Measurements from ENCODE around the gene F7. TPM values are rescaled to one million over a fixed set of nuclear protein-coding genes. Genes with fewer than 3 reads are reported as not detected.

The F7 gene
- total and polyA plus RNA-seq, 9 of the 15 experiments (the other 6 are each of a cell fraction or from before 2014, with no cell fraction given) = not detected

GRCh38 chr13:113123226-113124201 is 17.9 kb downstream of the F7 start:
- 20% methylated on average over 17 of the region's 29 CpGs for WGBS (ENCODE audit: insufficient coverage, low coverage, missing lambda C conversion rate)
- POLR2A ChIA-PET = no interaction called here
- in situ Hi-C loops (cut with MboI) = no loop called here
- no peak for FAIRE-seq
- peak; percentile 23 to 58 (median 40) for DNase-seq (ENCODE audit: extremely low read depth in 1 of 4, low spot score in 3 of 4)
- no peaks in the 10 kb centered on the region for H4K20me1 ChIP-seq (replicated peaks; ENCODE audit: control insufficient read depth, insufficient read depth, low read length)
- TF ChIP-seq CTCFL (IDR thresholded peaks at IDR 0.05; ENCODE audit: borderline replicate concordance, insufficient read depth, low read depth, low read length, poor library complexity, severe bottlenecking) (peak; percentile 76), SAFB (IDR thresholded peaks at IDR 0.05; ENCODE audit: borderline replicate concordance, low read depth, low read length) (peak; percentile 70; the same call in 1 of the 2 replicates), NBN (IDR thresholded peaks at IDR 0.05; ENCODE audit: low read depth) (no peak), SMC3 (conservative IDR thresholded peaks at IDR 0.05; ENCODE audit: insufficient read depth, low read depth, low read length) (no peak), CTCF (IDR thresholded peaks at IDR 0.05 in 2 of 3, conservative IDR thresholded peaks at IDR 0.05 in 1 of 3; ENCODE audit: insufficient read depth in 2 of 3, low read depth in 1 of 3, low read length in 3 of 3) (peak in 2 of 3 experiments; percentile 16 to 34; a peak in 2 of 6 replicates), EGR1 (conservative IDR thresholded peaks at IDR 0.05) (peak; percentile 66), FOXP4 (CRISPR knock-in tag; IDR thresholded peaks at IDR 0.05; ENCODE audit: borderline replicate concordance) (no peak), BCLAF1 (IDR thresholded peaks at IDR 0.05; ENCODE audit: borderline replicate concordance in 1 of 2, control insufficient read depth in 1 of 2, low read depth in 2 of 2, low read length in 1 of 2) (no peak), DNMT1 (IDR thresholded peaks at IDR 0.05) (no peak)
- H3K4me2 ChIP-seq (ENCODE audit: insufficient read depth, low read length) = no peak overlapping the region
- no TSS peak for BruUV-seq (replicated peaks)
- no peaks in the 10 kb centered on the region for H3K36me3 ChIP-seq (ENCODE audit: control insufficient read depth, insufficient read depth, low read length)
- no peaks in the 10 kb centered on the region for H3K79me2 ChIP-seq (ENCODE audit: control insufficient read depth, insufficient read depth, low read length)
- peak; percentile 59; the same call in 2 of the 3 replicates for ATAC-seq
- H3K9me1 ChIP-seq (ENCODE audit: control insufficient read depth, insufficient read depth, low read length) = no peaks in the 10 kb centered on the region
- no peaks in the 10 kb centered on the region for H3K9me3 ChIP-seq (replicated peaks; ENCODE audit: control insufficient read depth, insufficient read depth, low read depth, low read length)
- CTCF ChIA-PET (ENCODE audit: low intra/inter-chr PET ratio) = no interaction called here
- no peak overlapping the region for H3K4me3 ChIP-seq
- H3K4me1 ChIP-seq (replicated peaks in 1 of 2; ENCODE audit: control insufficient read depth in 2 of 2, insufficient read depth in 2 of 2, low read length in 2 of 2) = peaks cover 0 to 16% of the 10 kb centered on the region in 2 experiments; a peak in 2 of 5 replicates
- intact Hi-C loops (cut with micrococcal nuclease) = no loop called here
- H2AFZ ChIP-seq (ENCODE audit: low read depth, low read length) = no peak overlapping the region
- no peak overlapping the region for H3K27ac ChIP-seq (ENCODE audit: extremely low read depth, low read depth, low read length)
- peaks cover 0 to 68% of the 10 kb centered on the region in 2 experiments; a peak in 4 of 5 replicates for H3K27me3 ChIP-seq (ENCODE audit: control insufficient read depth in 2 of 2, insufficient read depth in 2 of 2, low read length in 2 of 2)
- no peak overlapping the region for H3K9ac ChIP-seq (ENCODE audit: insufficient read depth in 1 of 2, low read depth in 2 of 2, low read length in 2 of 2)
